NT2/D1 (cell line): ENCODE data around the gene GLT8D1.

Source experiments
- DNase-seq: peaks from one replicate; pipeline ENCODE4 v3.0.0-alpha.2; 2011; ENCODE audit warnings: low read depth, low spot score
- H3K27me3 ChIP-seq: 2 replicates; pipeline ENCODE4 v1.6.0; 2011; ENCODE audit warnings: mild to moderate bottlenecking; ENCODE audit not compliant: insufficient read length, insufficient read depth
- H3K36me3 ChIP-seq: 2 replicates; pipeline ENCODE4 v1.6.1; 2011; ENCODE audit warnings: mild to moderate bottlenecking, low read length, mixed read lengths; ENCODE audit not compliant: insufficient read depth, insufficient read length
- H3K4me1 ChIP-seq: 2 replicates; pipeline ENCODE4 v1.5.1; 2011; ENCODE audit not compliant: insufficient read depth, insufficient read length
- H3K4me3 ChIP-seq: 2 replicates; pipeline ENCODE4 v1.5.1; 2011; ENCODE audit warnings: low read depth; ENCODE audit not compliant: insufficient read length
- H3K9ac ChIP-seq: 2 replicates; pipeline ENCODE4 v1.6.0; 2011; ENCODE audit warnings: low read depth; ENCODE audit not compliant: insufficient read length
- H3K9me3 ChIP-seq: 2 replicates; pipeline ENCODE4 v1.5.1; 2011; ENCODE audit warnings: mild to moderate bottlenecking, low read length; ENCODE audit not compliant: insufficient read depth
- SUZ12 ChIP-seq: IDR thresholded peaks from 2 replicates; pipeline ENCODE4 v1.6.1; 2011; ENCODE audit not compliant: insufficient read length, insufficient read depth; ENCODE audit errors: extremely low read depth
- YY1 ChIP-seq: IDR thresholded peaks from 2 replicates; pipeline ENCODE4 v1.6.1; 2011; ENCODE audit not compliant: insufficient read length, insufficient read depth
- ZNF274 ChIP-seq: IDR thresholded peaks from 2 replicates; pipeline ENCODE4 v1.6.1; 2011; ENCODE audit warnings: mild to moderate bottlenecking, low read depth, low read length

The GLT8D1 gene

DNA sequence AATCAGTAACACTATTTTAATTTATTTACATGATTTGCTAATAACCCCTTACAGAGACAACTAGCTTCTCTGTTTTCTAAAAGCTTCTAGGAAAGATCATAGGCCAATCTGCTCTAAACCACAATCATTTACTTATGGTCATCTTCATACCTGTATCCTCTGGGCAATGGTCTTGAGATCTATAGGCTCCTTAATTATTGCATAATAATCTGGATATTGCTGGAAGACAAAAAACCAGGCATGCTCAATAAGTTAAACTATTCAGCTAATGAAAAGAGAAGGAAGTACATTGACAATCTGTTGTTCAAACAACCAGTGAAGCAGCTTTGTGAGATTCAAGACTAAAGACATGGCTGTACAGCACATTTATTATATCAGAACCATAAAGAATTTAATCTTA, 54.0 kb downstream of the GLT8D1 start:
- Histone ChIP-seq H3K4me3 (no peak overlapping the region), H3K9ac (no peak overlapping the region), H3K27me3 (no peaks in the 10 kb centered on the region), H3K9me3 (no peaks in the 10 kb centered on the region), H3K36me3 (peaks cover 86% of the 10 kb centered on the region), H3K4me1 (no peaks in the 10 kb centered on the region)
- no peak for TF ChIP-seq SUZ12
- no peak for TF ChIP-seq YY1
- no peak for TF ChIP-seq ZNF274
- no peak for DNase-seq

DNA sequence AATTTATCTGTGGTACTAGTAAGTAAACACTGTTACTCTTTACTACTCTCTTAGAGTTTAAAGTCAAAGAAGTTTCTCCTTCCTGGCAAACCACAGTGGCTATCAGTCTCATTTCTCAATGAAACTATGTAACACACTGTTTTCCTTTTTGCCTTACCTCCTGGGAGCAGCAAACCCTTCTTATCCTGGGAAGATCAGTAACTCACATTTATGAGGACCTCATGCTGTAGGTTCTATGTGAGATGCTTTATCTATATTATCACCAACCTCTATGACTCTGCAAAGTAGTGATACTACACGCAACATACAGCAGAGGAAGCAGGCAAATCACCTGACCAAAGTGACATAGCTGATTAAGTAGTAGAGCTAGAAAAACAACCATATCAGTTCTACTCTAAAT, 55.2 kb downstream of the GLT8D1 start:
- Histone ChIP-seq H3K9me3 (no peaks in the 10 kb centered on the region), H3K9ac (no peak overlapping the region), H3K36me3 (peaks cover 86% of the 10 kb centered on the region), H3K4me1 (no peaks in the 10 kb centered on the region), H3K27me3 (no peaks in the 10 kb centered on the region), H3K4me3 (no peak overlapping the region)
- DNase-seq: no peak
- no peak for TF ChIP-seq YY1
- TF ChIP-seq ZNF274: no peak
- TF ChIP-seq SUZ12: no peak

DNA sequence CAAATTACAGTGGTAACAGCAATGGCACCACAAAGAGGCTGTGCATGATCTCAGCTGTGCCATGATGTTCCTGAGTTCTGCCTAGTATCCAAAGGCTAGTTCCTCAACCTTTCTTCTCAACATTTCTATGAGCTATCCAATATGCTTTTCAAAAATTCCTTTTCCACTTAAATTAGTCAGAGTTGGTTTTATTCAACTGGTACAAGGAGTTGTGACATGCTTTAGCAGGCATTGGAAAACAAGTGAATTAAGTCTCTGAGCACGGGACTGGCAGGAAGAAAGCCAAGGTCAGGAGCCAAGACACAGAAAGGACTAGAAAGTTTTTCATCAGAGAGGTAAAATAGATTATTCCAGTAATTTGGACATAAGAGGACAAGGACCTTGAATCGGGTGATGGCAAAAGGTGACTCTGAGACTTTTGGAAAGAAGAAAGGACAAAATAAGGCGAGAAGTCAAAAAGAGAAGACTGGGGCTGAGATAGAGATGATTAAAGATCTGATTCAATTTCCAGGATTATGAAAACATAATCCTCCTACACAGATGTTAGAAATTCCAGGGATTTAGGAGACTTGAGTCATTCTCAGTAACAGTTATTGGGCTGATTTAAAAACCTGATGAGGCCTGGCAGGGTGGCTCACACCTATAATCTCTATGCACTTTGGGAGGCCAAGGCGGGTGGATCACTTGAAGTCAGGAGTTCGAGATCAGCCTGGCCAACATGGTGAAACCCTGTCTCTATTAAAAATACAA, 56.0 kb downstream of the GLT8D1 start:
- H3K27me3 ChIP-seq: no peaks in the 10 kb centered on the region
- no peak overlapping the region for H3K9ac ChIP-seq
- H3K36me3 ChIP-seq: peaks cover 87% of the 10 kb centered on the region
- no peak for DNase-seq
- H3K4me1 ChIP-seq: no peaks in the 10 kb centered on the region
- TF ChIP-seq ZNF274: no peak
- H3K9me3 ChIP-seq: no peaks in the 10 kb centered on the region
- H3K4me3 ChIP-seq: no peak overlapping the region

- Histone ChIP-seq H3K9ac (no peak overlapping the region), H3K4me1 (no peaks in the 10 kb centered on the region), H3K27me3 (no peaks in the 10 kb centered on the region), H3K4me3 (no peak overlapping the region), H3K36me3 (peaks cover 92% of the 10 kb centered on the region), H3K9me3 (no peaks in the 10 kb centered on the region)
- DNase-seq: no peak
- TF ChIP-seq YY1 (no peak), ZNF274 (no peak), SUZ12 (no peak)
Measured at GRCh38 chr3:52645549-52645948, 60.0 kb downstream of the GLT8D1 start.
